Activated T-cell treated with anti-CD3 and anti-CD28 coated beads, Interleukin-2, amount 50 U/mL, for 1 hour (primary cell): Measurements from ENCODE around the gene OR8D4.
"Not testable (repeated sequence)": the region's sequence is repeated elsewhere in the genome, so short reads cannot be mapped to it uniquely, and the experiment has no call there.

Experiments
- DNase-seq: peaks from one replicate; pipeline ENCODE4 v3.0.0-alpha.2; 2020

The OR8D4 gene

DNA sequence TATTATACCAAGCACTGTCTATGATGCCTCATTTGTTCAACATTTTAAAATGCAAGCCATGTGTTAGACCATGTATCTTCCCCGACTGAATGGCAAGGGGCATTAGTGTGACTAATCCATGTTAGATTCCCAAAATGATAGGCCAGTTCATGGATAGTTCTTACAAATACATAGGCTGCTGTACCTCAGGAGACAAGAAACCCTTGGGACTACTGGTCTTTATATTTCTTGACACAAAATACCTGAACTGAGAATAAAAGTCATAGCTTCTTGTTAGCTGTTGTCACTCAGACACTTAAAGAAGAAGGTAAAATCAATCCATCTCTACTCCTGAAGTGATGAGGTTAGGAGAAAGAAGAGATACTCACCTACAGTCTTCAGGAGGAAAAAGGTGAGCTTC, at the start of gene OR8D4:
Gene OR8D4, plus strand, starts transcription at position 301 of the 400 bp plus-strand sequence. CDS start 4,265 bp downstream, outside the sequence.
- no peak for DNase-seq

- DNase-seq: no peak
These were observed 49.6 kb upstream of the OR8D4 start for GRCh38 chr11:123852321-123852720.

- no peak for DNase-seq
These were observed 48.9 kb upstream of the OR8D4 start for GRCh38 chr11:123853038-123853437.

- no peak for DNase-seq
These were observed 45.5 kb upstream of the OR8D4 start for GRCh38 chr11:123856444-123856843.

DNA sequence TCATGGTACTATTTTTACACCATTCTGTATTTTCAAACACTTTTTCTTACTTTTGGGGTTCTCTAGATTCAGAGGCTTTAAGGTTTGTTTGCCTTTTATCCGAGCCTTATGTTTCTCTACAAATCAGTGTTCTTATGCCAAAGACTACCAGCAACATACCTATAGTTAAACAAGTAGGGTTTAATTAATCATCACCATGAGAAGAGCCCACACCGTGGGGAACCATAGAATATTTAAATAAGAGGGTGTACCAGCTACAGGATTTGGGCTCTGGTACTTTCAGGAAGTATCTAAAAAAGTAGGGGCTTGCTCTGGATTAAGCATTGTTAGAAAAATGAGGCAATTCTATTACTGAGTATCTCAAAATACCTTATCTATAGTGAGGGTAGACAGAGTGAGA, 42.2 kb upstream of the OR8D4 start:
- no peak for DNase-seq

- not testable (repeated sequence) for DNase-seq
These were observed 36.7 kb upstream of the OR8D4 start for GRCh38 chr11:123865293-123865692.

DNA sequence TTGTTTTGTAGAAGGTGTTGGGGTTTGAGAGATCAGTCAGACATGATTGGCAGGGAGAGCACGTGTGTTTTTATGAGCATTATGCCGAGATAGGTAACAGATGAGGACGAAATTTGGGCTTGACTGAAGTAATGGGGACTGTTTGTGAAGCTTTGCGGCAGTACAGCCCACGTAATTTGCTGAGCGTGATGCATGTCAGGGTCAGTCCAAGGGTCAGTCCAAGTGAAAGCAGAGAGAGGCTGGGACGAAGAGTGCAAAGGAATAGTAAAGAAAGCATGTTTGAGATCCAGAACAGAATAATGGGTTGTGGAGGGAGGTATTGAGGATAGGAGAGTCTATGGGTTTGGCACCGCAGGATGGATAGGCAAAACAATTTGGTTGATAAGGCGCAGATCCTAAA, 34.2 kb upstream of the OR8D4 start:
- DNase-seq: not testable (repeated sequence)

- DNase-seq: no peak
These were observed 21.1 kb upstream of the OR8D4 start for GRCh38 chr11:123880912-123881311.

DNA sequence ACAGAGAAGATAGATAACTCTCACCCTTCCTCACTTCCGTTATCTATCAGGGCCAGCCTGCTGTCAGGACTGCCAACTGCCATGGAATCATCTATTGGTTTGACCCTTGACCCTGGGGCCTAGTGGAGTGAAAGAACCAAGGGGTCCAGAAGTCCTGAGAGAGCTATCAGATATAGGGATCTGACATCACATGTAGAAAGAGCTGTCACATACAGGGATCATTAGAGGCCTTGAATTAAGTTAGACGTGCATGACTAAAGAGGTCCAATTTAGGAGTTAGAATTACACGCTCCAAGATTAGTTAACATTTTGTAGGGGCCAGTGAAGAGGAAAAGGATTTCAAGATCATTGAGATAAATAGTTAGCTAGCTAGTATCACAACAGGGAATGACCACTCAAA, 16.4 kb upstream of the OR8D4 start, which contains the start of gene TMEM225:
Gene TMEM225, minus strand, starts transcription at position 101 of the 400 bp plus-strand sequence. CDS start 245 bp downstream, outside the sequence.
- DNase-seq: no peak

- no peak for DNase-seq
These were observed 9.9 kb upstream of the OR8D4 start for GRCh38 chr11:123892031-123892430.

DNA sequence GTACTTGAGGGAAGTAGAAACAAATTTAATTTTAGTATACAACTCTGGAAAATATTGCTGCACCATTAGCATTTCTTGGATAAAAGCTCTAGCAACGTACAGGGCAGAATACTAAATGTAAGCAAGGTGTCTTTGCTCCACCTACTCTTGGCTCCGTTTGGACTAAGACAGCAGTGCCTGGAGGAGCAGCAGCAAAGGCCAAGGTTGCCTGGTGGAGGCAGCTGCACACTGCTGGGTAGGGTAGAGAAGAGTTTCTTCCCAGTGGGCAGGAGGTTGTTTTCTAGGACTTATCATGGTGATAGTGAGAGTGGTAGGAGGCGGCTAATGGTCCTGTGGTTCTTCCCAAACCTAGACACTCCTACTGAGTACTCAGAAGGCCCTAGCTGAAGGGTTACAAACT, 2.2 kb upstream of the OR8D4 start:
- no peak for DNase-seq

GRCh38 chr11:123903932-123904331, 2.0 kb downstream of the OR8D4 start:
- DNase-seq: no peak

DNA sequence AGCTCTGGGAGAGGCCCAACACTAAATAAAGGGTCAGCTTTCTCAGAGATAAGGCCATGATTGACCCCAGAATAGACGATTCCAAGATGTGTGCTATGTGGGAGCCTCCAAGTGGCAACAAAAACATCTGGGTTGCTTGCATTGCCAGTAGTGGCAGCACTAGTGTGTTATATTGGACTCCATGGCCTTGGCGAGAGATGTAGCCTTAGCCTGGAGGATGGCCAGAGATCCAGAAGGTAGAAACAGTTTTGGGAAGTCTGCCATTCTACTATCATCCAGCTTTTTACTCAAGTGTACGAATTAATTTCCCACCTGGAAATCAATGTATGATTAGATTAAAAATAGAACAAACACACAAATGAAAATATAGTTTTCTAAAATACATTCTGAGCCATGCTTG, 3.0 kb downstream of the OR8D4 start:
- DNase-seq: no peak

DNA sequence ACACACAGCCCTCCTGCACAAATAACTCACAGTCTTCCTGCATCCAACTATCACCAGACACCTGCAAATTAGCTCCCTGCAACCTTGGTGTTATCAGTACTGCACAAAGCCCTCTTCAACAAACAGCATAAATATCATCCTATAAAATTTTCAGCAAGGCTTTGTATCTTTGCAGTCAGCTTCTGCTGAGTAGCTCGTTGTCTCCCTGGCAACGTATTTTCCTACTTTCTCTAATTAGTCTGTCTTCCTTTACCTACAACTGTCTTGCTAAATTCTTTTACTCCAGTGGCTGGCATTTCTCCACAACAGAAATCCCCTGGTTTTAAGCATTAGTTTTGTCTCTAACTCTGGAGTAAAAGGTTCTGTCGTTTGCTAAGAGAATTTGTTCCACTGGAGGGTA, 3.9 kb downstream of the OR8D4 start:
- no peak for DNase-seq

GRCh38 chr11:123920943-123921342, 19.0 kb downstream of the OR8D4 start:
- DNase-seq: no peak

- DNase-seq: no peak
These were observed 22.1 kb downstream of the OR8D4 start for GRCh38 chr11:123924027-123924426.

DNA sequence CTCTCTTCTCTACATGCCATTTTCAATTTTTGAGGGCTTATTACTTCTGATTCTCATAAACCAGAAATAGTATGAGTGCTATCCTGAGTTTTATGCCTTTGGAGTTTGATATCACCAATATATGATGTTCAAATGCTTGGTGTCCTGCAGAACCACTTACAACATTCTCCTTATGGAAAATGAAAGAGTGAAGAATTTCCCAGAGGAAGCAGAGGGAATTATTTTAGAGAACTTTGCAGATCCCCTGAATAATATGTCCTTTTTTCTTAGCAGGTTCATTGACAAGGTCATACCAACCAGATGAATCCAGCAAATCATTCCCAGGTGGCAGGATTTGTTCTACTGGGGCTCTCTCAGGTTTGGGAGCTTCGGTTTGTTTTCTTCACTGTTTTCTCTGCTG, 37.4 kb downstream of the OR8D4 start, which contains the start of gene OR4D5:
Gene OR4D5, plus strand, starts transcription at position 301 of the 400 bp plus-strand sequence. Its CDS starts 0 bp downstream, at position 301.
- DNase-seq: no peak

DNA sequence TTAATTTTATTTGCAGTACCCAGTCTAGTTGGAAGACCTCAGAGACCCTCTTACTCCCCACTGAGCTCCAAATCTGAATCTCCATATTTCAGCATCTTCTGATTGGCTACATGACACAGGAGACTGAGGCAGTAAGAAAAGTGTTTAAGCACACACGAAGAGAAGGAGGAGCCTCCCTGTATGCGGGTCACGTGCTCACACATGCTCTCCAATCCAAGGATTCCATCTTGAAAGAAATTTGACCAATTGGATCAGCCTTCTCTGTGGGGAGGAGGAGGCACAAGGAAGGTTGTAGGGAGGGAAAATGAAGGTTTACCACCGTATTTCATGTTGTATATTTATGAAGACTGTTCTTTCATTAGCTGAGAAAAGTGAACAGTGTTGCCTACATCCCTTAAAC, 40.4 kb downstream of the OR8D4 start:
- DNase-seq: no peak

- no peak for DNase-seq
These were observed 41.8 kb downstream of the OR8D4 start, which contains the start of gene OR6T1 for GRCh38 chr11:123943738-123944137. Gene OR6T1 (minus strand): TSS chr11:123943838. CDS start chr11:123943838, 0 bp downstream.

GRCh38 chr11:123945132-123945531, 43.2 kb downstream of the OR8D4 start:
- DNase-seq: no peak

GRCh38 chr11:123956752-123957151, 54.8 kb downstream of the OR8D4 start:
- no peak for DNase-seq
